Smooth muscle cell of the brain vasculature (primary cell): ENCODE data around the gene SDR9C7.
"Not testable (repeated sequence)": the region's sequence is repeated elsewhere in the genome, so short reads cannot be mapped to it uniquely, and the experiment has no call there.

Experiments
- DNase-seq: peaks from one replicate; pipeline ENCODE4 v3.0.0-alpha.2; 2012; ENCODE audit warnings: low read depth, low spot score

The SDR9C7 gene

GRCh38 chr12:56916296-56916995 lies 17.8 kb downstream of the SDR9C7 start:
- DNase-seq = no peak

GRCh38 chr12:56914724-56915123 lies 19.5 kb downstream of the SDR9C7 start:
- DNase-seq = no peak

GRCh38 chr12:56914256-56914655 lies 20.0 kb downstream of the SDR9C7 start:
- no peak for DNase-seq

GRCh38 chr12:56909403-56909802 lies 24.8 kb downstream of the SDR9C7 start:
- DNase-seq = not testable (repeated sequence)

- no peak for DNase-seq
These were observed 26.1 kb downstream of the SDR9C7 start for GRCh38 chr12:56908136-56908535.

- no peak for DNase-seq
These were observed 28.4 kb downstream of the SDR9C7 start for GRCh38 chr12:56905852-56906251.

GRCh38 chr12:56903374-56903773 lies 30.8 kb downstream of the SDR9C7 start:
- no peak for DNase-seq

- DNase-seq = not testable (repeated sequence)
These were observed 32.9 kb downstream of the SDR9C7 start for GRCh38 chr12:56901313-56901712.

- DNase-seq = no peak
These were observed 33.6 kb downstream of the SDR9C7 start for GRCh38 chr12:56900583-56900982.

GRCh38 chr12:56898938-56899337 lies 35.3 kb downstream of the SDR9C7 start:
- DNase-seq = no peak

- DNase-seq = no peak
These were observed 36.3 kb downstream of the SDR9C7 start for GRCh38 chr12:56897844-56898361.

- DNase-seq = no peak
These were observed 38.1 kb downstream of the SDR9C7 start for GRCh38 chr12:56896082-56896481.

- no peak for DNase-seq
These were observed 39.4 kb downstream of the SDR9C7 start for GRCh38 chr12:56894698-56895368.

GRCh38 chr12:56891885-56892284 lies 42.3 kb downstream of the SDR9C7 start:
- DNase-seq = not testable (repeated sequence)

- no peak for DNase-seq
These were observed 47.9 kb downstream of the SDR9C7 start for GRCh38 chr12:56886319-56886718.

GRCh38 chr12:56885316-56885715 lies 48.9 kb downstream of the SDR9C7 start:
- no peak for DNase-seq

- DNase-seq = no peak
These were observed 49.8 kb downstream of the SDR9C7 start for GRCh38 chr12:56884421-56884820.

GRCh38 chr12:56882407-56882806 lies 51.8 kb downstream of the SDR9C7 start:
- DNase-seq = not testable (repeated sequence)

GRCh38 chr12:56880125-56880992 lies 53.8 kb downstream of the SDR9C7 start:
- no peak for DNase-seq

- not testable (repeated sequence) for DNase-seq
These were observed 54.7 kb downstream of the SDR9C7 start for GRCh38 chr12:56879240-56880124.

- no peak for DNase-seq
These were observed 56.2 kb downstream of the SDR9C7 start for GRCh38 chr12:56878010-56878339.
